GM12878 (cell line): Measurements from ENCODE around the gene RGSL1. TPM values are rescaled to one million over a fixed set of nuclear protein-coding genes. Genes with fewer than 3 reads are reported as not detected.

Experiments used
- ATAC-seq: fragments of 200-7000 bp; cut with Tn5 transposase; 3 replicates; pipeline ENCODE4 v1.9.1; 2020; ENCODE audit warnings: mild to moderate bottlenecking, moderate library complexity
- BruUV-seq: library from RNA; stranded (reverse); fragments of 400-500 nt; replicated peaks from 2 replicates; lab custom pipeline; 2021; lab: Mats Ljungman, UMichigan
- CTCF ChIA-PET: fragments of 300-600 bp; sonication (Branson Sonifier 250); formaldehyde crosslinking; extraction: SDS; loops from one replicate; lab custom pipeline; 2021; ENCODE audit warnings: inconsistent platforms; lab: Yijun Ruan, JAX
- POLR2A ChIA-PET: fragments of 350-600 bp; formaldehyde crosslinking; extraction: SDS; loops from one replicate; lab custom pipeline; 2021; ENCODE audit warnings: inconsistent platforms; lab: Charles Lee
- RAD21 ChIA-PET: fragments of 300-600 bp; sonication (Branson Sonifier 250); formaldehyde crosslinking; loops from one replicate; lab custom pipeline; 2023; ENCODE audit warnings: antibody characterized with exemption; ENCODE audit not compliant: unreplicated experiment; lab: Charles Lee
- SMC1A ChIA-PET: fragments of 300-600 bp; sonication (Branson Sonifier 250); formaldehyde crosslinking; loops from one replicate; lab custom pipeline; 2023; ENCODE audit not compliant: unreplicated experiment, uncharacterized antibody; lab: Charles Lee
- DNase-seq: peaks from one replicate; pipeline ENCODE4 v3.0.0-alpha.2; 2011; ENCODE audit warnings: low read depth, low spot score
- FAIRE-seq: peaks from 3 replicates; lab custom pipeline; 2011; peaks lifted over from hg19 to GRCh38; lab: Jason Lieb, UNC
- H2AFZ ChIP-seq: 2 replicates; pipeline ENCODE4 v1.6.0; 2011; ENCODE audit warnings: low read depth, low read length, control low read depth; ENCODE audit not compliant: control insufficient read depth
- H3K27ac ChIP-seq: 2 replicates; pipeline ENCODE4 v1.5.1; 2011; ENCODE audit warnings: control low read depth; ENCODE audit not compliant: control insufficient read depth, insufficient read depth
- H3K27me3 ChIP-seq, 2 experiments: replicated peaks in 1 of 2; 2 replicates each; pipeline versions ENCODE4 v1.6.0 to v1.6.1; 2011; ENCODE audit warnings: low read length in 1 of 2; ENCODE audit not compliant: control insufficient read depth in 2 of 2, insufficient read depth in 2 of 2
- H3K36me3 ChIP-seq, 2 experiments: 2 replicates each; pipeline ENCODE4 v1.5.1; 2011; ENCODE audit warnings: low read length in 1 of 2; ENCODE audit not compliant: control insufficient read depth in 2 of 2, insufficient read depth in 2 of 2
- H3K4me1 ChIP-seq: 2 replicates; pipeline ENCODE4 v1.6.1; 2011; ENCODE audit warnings: mild to moderate bottlenecking, low read length, moderate library complexity, mixed read lengths; ENCODE audit not compliant: control insufficient read depth, insufficient read depth
- H3K4me2 ChIP-seq: 2 replicates; pipeline ENCODE4 v1.6.0; 2011; ENCODE audit warnings: control low read depth; ENCODE audit not compliant: control insufficient read depth, insufficient read depth
- H3K4me3 ChIP-seq: fragments of 200-600 bp; sonication (generic); 2 replicates; pipeline ENCODE4 v1.5.1; 2016
- H3K79me2 ChIP-seq: 2 replicates; pipeline ENCODE4 v1.6.0; 2011; ENCODE audit warnings: low read length; ENCODE audit not compliant: control insufficient read depth, insufficient read depth
- H3K9ac ChIP-seq: 2 replicates; pipeline ENCODE4 v1.8.0; 2011; ENCODE audit warnings: low read length, control low read depth, mixed read lengths; ENCODE audit not compliant: control insufficient read depth, insufficient read depth
- H3K9me3 ChIP-seq: replicated peaks from 3 replicates; pipeline ENCODE4 v1.5.1; 2011; ENCODE audit warnings: mild to moderate bottlenecking, low read length; ENCODE audit not compliant: control insufficient read depth, insufficient read depth
- H4K20me1 ChIP-seq: 2 replicates; pipeline ENCODE4 v1.6.0; 2011; ENCODE audit not compliant: control insufficient read depth, insufficient read depth
- CHD4 ChIP-seq: fragments of 200-600 bp; sonication (generic); IDR thresholded peaks from 2 replicates; pipeline ENCODE4 v1.6.1; 2016; ENCODE audit warnings: mild to moderate bottlenecking
- ETV6 ChIP-seq, 2 experiments: fragments of 450-650 bp in 1 of 2; IDR thresholded peaks in 1 of 2; conservative IDR thresholded peaks in 1 of 2; 2 replicates each; pipeline ENCODE4 v1.6.1; 2014; ENCODE audit warnings: antibody characterized with exemption in 1 of 2, borderline replicate concordance in 1 of 2, low read depth in 1 of 2, mild to moderate bottlenecking in 1 of 2, moderate library complexity in 1 of 2
- FOXM1 ChIP-seq: IDR thresholded peaks from 2 replicates; pipeline ENCODE4 v1.6.1; 2012; ENCODE audit warnings: low read depth, mild to moderate bottlenecking, inconsistent platforms, low read length, moderate library complexity
- GATAD2B ChIP-seq: fragments of 450-650 bp; conservative IDR thresholded peaks from 2 replicates; pipeline ENCODE4 v1.6.1; 2017; ENCODE audit warnings: low read depth, mild to moderate bottlenecking, moderate library complexity
- HCFC1 ChIP-seq: fragments of 150-350 bp; IDR thresholded peaks from 2 replicates; pipeline ENCODE4 v1.6.1; 2014; ENCODE audit warnings: low read length
- KLF5 ChIP-seq: fragments of 450-650 bp; IDR thresholded peaks from 2 replicates; pipeline ENCODE4 v1.6.1; 2014; ENCODE audit warnings: mild to moderate bottlenecking; ENCODE audit not compliant: partially characterized antibody
- NR2C1 ChIP-seq: fragments of 450-650 bp; IDR thresholded peaks from 2 replicates; pipeline ENCODE4 v1.6.1; 2017; ENCODE audit warnings: antibody characterized with exemption, mild to moderate bottlenecking, moderate library complexity
- POLR2AphosphoS2 ChIP-seq: IDR thresholded peaks from 2 replicates; pipeline ENCODE4 v1.6.1; 2011; ENCODE audit warnings: low read depth, mild to moderate bottlenecking, low read length, improper control_type of control experiment, moderate library complexity
- RFX5 ChIP-seq: IDR thresholded peaks from 2 replicates; pipeline ENCODE4 v1.6.1; 2011; ENCODE audit warnings: low read depth, low read length, improper control_type of control experiment
- SMC3 ChIP-seq: IDR thresholded peaks from 2 replicates; pipeline ENCODE4 v1.6.1; 2011; ENCODE audit warnings: low read length, improper control_type of control experiment, borderline replicate concordance
- SREBF1 ChIP-seq: IDR thresholded peaks from 2 replicates; pipeline ENCODE4 v1.6.1; 2012; ENCODE audit warnings: mild to moderate bottlenecking, low read length
- ZNF207 ChIP-seq: fragments of 450-650 bp; IDR thresholded peaks from 2 replicates; pipeline ENCODE4 v1.6.1; 2014; ENCODE audit warnings: antibody characterized with exemption, mild to moderate bottlenecking, borderline replicate concordance
- ZNF384 ChIP-seq: IDR thresholded peaks from 2 replicates; pipeline ENCODE4 v1.6.1; 2012; ENCODE audit warnings: low read depth, mild to moderate bottlenecking, low read length, improper control_type of control experiment, borderline replicate concordance
- WGBS: methylation state at CpG from one replicate; pipeline ENCODE4 v1.1.6; 2016; ENCODE audit warnings: low lambda C conversion rate; ENCODE audit not compliant: insufficient replicate concordance, insufficient coverage; ENCODE audit errors: missing lambda C conversion rate; 5-methylcytosine and 5-hydroxymethylcytosine counted together
- in situ Hi-C: fragments of 300-500 bp; cut with MboI; formaldehyde crosslinking; loops from 9 replicates; pipeline ENCODE4 v1.14.3; 2018; ENCODE audit warnings: mixed read lengths
- intact Hi-C: fragments of 100-400 bp; cut with micrococcal nuclease; formaldehyde crosslinking; loops from one replicate; pipeline ENCODE4 v1.14.2; 2022; ENCODE audit not compliant: unreplicated experiment
- polyA plus RNA-seq, 11 experiments: library from polyadenylated mRNA; depleted of rRNA in 4 of 11; unstranded in 6 of 11; stranded (reverse) in 5 of 11; fragments of >200 nt; fragmentation: Nextera tagmentation in 4 of 11; fragmentation: Illumina TruSeq in 1 of 11; extraction: Ambion mirVana in 4 of 11; extraction: Trizol in 1 of 11; gene quantifications; 1 replicate in 1 of 11; 2 replicates in 10 of 11; pipeline versions ENCODE4 v1.2.1 to v1.2.3, GENCODE V29; 2011 to 2016; ENCODE audit warnings: inconsistent platforms in 2 of 11, missing spikeins in 2 of 11, low read depth in 1 of 11
- total RNA-seq, 4 experiments: library from RNA; depleted of rRNA in 3 of 4; stranded (reverse); fragments of >200 nt in 3 of 4; fragmentation: Illumina TruSeq in 1 of 4; extraction: Trizol in 1 of 4; gene quantifications; 2 replicates each; pipeline versions ENCODE4 v1.2.1 to v1.2.3, GENCODE V29; 2013 to 2021
- TF ChIP-seq, protein P1 (sequence below): fragments of 450-650 bp; conservative IDR thresholded peaks from 2 replicates; pipeline ENCODE4 v1.6.1; 2017; ENCODE audit warnings: mild to moderate bottlenecking, moderate library complexity
- TF ChIP-seq, protein P2 (sequence below): fragments of 450-650 bp; IDR thresholded peaks from 2 replicates; pipeline ENCODE4 v1.6.1; 2018; ENCODE audit warnings: mild to moderate bottlenecking, low read depth, moderate library complexity; ENCODE audit not compliant: partially characterized antibody
- TF ChIP-seq, protein P3 (sequence below): fragments of 450-650 bp; IDR thresholded peaks from 2 replicates; pipeline ENCODE4 v1.6.1; 2017; ENCODE audit warnings: borderline replicate concordance

RGSL1 gene
- total and polyA plus RNA-seq, 10 of the 15 experiments (the other 5 are each of a cell fraction or from before 2014, with no cell fraction given) = 0.05 to 0.28 (median 0.27) TPM; not detected in 5

DNA sequence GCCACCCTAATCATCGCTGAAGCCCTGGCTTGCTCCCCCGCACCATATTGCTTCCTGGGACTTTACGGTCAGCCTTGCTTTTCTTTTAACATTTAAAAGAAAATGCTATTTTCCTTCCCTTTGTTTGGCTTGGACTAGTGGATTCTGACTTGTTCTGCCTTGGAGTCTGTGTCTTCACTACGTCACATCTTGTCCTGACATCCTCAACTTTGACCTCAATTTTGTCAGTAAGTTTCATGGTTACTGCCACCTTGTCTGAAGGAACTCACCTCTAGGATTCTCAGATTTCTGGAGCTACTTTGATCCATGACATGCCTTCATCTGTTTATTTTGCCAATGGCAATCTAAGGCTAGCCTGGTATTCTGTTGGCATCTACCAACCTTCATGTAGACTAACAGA, 134.8 kb downstream of the RGSL1 start:
- intact Hi-C loops (no loop called here), in situ Hi-C loops (no loop called here)
- ChIA-PET SMC1A (interaction anchor here (1.1 to 28.0 kb wide), 2 partner anchors 10 to 202 kb away, joined by 3 to 1145 read pairs; partner anchors contain the start of gene NPL), RAD21 (no interaction called here), CTCF (interaction anchor here (1.1 to 37.4 kb wide), 5 partner anchors 10 to 204 kb away, joined by 3 to 1888 read pairs (median 4); partner anchors contain the start of gene NPL), POLR2A (no interaction called here)
- H3K4me1 ChIP-seq = peaks cover 5% of the 10 kb centered on the region; the same call in 1 of the 2 replicates
- peak overlapping the region; percentile 5; the same call in 1 of the 2 replicates for H3K4me2 ChIP-seq
- no peak overlapping the region for H3K9ac ChIP-seq
- ATAC-seq (no peak), FAIRE-seq (peak; percentile 52), DNase-seq (no peak)
- H3K79me2 ChIP-seq = no peaks in the 10 kb centered on the region
- no peak overlapping the region for H3K27ac ChIP-seq
- no peak overlapping the region for H3K4me3 ChIP-seq
- BruUV-seq = no TSS peak
- H4K20me1 ChIP-seq = no peaks in the 10 kb centered on the region
- TF ChIP-seq, protein P1, sequence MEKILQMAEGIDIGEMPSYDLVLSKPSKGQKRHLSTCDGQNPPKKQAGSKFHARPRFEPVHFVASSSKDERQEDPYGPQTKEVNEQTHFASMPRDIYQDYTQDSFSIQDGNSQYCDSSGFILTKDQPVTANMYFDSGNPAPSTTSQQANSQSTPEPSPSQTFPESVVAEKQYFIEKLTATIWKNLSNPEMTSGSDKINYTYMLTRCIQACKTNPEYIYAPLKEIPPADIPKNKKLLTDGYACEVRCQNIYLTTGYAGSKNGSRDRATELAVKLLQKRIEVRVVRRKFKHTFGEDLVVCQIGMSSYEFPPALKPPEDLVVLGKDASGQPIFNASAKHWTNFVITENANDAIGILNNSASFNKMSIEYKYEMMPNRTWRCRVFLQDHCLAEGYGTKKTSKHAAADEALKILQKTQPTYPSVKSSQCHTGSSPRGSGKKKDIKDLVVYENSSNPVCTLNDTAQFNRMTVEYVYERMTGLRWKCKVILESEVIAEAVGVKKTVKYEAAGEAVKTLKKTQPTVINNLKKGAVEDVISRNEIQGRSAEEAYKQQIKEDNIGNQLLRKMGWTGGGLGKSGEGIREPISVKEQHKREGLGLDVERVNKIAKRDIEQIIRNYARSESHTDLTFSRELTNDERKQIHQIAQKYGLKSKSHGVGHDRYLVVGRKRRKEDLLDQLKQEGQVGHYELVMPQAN = no peak
- TF ChIP-seq, protein P2, sequence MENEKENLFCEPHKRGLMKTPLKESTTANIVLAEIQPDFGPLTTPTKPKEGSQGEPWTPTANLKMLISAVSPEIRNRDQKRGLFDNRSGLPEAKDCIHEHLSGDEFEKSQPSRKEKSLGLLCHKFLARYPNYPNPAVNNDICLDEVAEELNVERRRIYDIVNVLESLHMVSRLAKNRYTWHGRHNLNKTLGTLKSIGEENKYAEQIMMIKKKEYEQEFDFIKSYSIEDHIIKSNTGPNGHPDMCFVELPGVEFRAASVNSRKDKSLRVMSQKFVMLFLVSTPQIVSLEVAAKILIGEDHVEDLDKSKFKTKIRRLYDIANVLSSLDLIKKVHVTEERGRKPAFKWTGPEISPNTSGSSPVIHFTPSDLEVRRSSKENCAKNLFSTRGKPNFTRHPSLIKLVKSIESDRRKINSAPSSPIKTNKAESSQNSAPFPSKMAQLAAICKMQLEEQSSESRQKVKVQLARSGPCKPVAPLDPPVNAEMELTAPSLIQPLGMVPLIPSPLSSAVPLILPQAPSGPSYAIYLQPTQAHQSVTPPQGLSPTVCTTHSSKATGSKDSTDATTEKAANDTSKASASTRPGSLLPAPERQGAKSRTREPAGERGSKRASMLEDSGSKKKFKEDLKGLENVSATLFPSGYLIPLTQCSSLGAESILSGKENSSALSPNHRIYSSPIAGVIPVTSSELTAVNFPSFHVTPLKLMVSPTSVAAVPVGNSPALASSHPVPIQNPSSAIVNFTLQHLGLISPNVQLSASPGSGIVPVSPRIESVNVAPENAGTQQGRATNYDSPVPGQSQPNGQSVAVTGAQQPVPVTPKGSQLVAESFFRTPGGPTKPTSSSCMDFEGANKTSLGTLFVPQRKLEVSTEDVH = no peak
- no peak for TF ChIP-seq NR2C1
- no peak for TF ChIP-seq FOXM1
- no peak for TF ChIP-seq KLF5
- TF ChIP-seq POLR2AphosphoS2 = no peak
- TF ChIP-seq CHD4 = no peak
- no peak for TF ChIP-seq ZNF207
- TF ChIP-seq RFX5 = no peak
- TF ChIP-seq GATAD2B = no peak
- TF ChIP-seq, protein P3, sequence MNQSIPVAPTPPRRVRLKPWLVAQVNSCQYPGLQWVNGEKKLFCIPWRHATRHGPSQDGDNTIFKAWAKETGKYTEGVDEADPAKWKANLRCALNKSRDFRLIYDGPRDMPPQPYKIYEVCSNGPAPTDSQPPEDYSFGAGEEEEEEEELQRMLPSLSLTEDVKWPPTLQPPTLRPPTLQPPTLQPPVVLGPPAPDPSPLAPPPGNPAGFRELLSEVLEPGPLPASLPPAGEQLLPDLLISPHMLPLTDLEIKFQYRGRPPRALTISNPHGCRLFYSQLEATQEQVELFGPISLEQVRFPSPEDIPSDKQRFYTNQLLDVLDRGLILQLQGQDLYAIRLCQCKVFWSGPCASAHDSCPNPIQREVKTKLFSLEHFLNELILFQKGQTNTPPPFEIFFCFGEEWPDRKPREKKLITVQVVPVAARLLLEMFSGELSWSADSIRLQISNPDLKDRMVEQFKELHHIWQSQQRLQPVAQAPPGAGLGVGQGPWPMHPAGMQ = no peak
- no peak for TF ChIP-seq SMC3
- no peak for TF ChIP-seq ETV6 (conservative IDR thresholded peaks at IDR 0.05 in 1 of 2, IDR thresholded peaks at IDR 0.05 in 1 of 2; ENCODE audit: borderline replicate concordance in 1 of 2, low read depth in 1 of 2)
- TF ChIP-seq SREBF1 = no peak
- TF ChIP-seq HCFC1 = no peak
- no peak for TF ChIP-seq ZNF384
- H2AFZ ChIP-seq = no peak overlapping the region
- H3K27me3 ChIP-seq = no peaks in the 10 kb centered on the region
- WGBS = 84% methylated on average over 4 of the region's 4 CpGs
- H3K36me3 ChIP-seq = peaks cover 0 to 7% of the 10 kb centered on the region in 2 experiments; a peak in 2 of 4 replicates
- H3K9me3 ChIP-seq = no peaks in the 10 kb centered on the region
